ENCODE results near the gene SERP2.

DNA sequence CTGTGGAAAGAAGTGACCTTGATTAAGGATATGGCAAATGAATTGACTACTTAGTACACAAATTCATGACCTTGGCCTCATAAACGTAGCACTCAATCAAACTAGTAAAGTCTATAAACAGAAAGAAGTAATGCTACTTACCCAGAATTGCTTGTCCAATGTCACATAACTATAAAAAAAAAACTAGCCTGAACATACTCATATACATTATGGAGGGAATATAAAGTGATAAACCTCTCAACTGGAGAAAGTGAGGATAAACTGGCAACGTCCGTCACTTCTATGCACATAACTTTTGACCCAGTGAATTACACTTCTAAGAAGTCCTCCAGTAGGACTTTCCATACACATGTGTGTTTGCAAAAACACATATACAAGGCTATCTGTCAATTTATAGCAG lies 7.7 kb upstream of the SERP2 start:
- TF ChIP-seq YY1 (IDR thresholded peaks at IDR 0.05; ENCODE audit: insufficient read depth, insufficient read length) (no peak), ZNF274 (IDR thresholded peaks at IDR 0.05; ENCODE audit: low read depth, low read length) (no peak), SUZ12 (IDR thresholded peaks at IDR 0.05; ENCODE audit: extremely low read depth, insufficient read depth, insufficient read length) (no peak)

Data from NT2/D1 (cell line).